GM12872 (cell line): ENCODE measurements around the gene HLA-DQA1.

Experiments
- TF ChIP-seq, protein P1 (sequence below): IDR thresholded peaks from 3 replicates; pipeline ENCODE4 v1.5.1; 2011; ENCODE audit warnings: low read depth, mild to moderate bottlenecking, low read length, moderate library complexity; ENCODE audit not compliant: insufficient read depth

Gene HLA-DQA1

DNA sequence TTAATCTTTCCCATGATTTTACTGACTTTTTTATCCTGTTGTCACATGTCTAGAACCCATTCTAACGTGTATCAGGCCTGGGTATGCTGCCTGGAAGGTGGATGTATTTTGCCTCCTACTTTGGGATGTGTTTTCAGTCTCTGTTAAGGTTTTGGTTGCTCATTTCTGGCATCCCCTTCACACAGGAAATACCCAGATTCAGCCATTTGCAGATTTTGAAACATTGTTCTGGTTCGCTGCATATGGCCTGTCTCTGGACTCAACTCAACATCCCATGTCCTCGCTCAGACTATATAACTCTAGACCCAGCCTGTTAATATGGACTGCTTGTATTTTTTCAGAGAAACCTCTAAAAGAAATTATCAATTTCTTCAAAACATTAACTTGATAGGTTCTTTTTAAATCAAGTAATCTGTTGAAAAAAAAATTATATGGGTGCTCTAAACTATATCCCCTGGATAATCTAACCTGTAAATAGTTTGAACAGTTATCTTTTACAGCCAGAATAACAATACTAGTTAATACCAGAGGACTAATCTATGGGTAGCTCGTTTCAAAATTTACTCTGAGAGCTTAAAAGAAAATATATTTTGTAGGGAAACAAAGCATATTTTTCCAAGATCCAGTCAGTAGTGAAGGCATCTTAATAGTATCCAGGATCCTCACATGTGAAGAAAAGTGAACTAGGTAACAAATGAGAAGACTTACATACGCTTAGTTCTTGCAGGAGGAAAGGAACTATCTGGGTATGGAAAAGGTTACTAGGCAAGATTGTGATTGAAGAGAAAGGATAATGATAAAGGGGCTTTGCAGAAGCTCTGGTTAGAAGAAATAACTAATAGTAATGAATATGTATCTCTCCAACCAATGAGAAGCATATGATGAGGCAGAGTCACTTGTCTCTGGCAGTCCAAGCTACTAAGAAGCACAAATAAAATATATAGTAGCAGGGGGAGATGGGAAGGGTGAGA lies 52.6 kb downstream of the HLA-DQA1 start:
- TF ChIP-seq, protein P1, sequence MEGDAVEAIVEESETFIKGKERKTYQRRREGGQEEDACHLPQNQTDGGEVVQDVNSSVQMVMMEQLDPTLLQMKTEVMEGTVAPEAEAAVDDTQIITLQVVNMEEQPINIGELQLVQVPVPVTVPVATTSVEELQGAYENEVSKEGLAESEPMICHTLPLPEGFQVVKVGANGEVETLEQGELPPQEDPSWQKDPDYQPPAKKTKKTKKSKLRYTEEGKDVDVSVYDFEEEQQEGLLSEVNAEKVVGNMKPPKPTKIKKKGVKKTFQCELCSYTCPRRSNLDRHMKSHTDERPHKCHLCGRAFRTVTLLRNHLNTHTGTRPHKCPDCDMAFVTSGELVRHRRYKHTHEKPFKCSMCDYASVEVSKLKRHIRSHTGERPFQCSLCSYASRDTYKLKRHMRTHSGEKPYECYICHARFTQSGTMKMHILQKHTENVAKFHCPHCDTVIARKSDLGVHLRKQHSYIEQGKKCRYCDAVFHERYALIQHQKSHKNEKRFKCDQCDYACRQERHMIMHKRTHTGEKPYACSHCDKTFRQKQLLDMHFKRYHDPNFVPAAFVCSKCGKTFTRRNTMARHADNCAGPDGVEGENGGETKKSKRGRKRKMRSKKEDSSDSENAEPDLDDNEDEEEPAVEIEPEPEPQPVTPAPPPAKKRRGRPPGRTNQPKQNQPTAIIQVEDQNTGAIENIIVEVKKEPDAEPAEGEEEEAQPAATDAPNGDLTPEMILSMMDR, result no peak

DNA sequence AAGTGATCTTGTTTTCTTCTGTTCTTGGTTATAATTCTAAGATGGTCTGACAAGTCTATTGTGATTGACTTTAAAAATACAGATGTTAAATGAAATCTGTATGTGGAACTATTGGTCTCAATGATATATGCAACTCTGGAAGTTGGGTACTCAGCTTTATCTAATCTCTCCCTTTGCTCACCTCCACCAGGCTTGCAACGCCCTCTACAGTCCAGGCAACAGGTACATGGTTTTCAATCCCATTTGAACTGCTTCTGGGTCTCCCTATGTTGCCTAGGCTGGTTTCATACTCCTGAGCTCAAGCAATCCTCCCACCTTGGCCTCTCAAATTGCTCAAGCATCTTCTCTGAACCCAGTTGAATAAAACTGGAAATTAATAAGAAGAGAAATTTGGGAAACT lies 54.8 kb downstream of the HLA-DQA1 start:
- TF ChIP-seq, protein P1, result peak; percentile 74
